Activated T-helper 2 cell treated with anti-CD3 and anti-CD28 coated beads, Interferon-gamma antibody, Interleukin-2, Interleukin-4, amounts not matched to agents 10 μg/mL and 5 μg/mL and 100 μg/mL, durations not matched to agents 14 hours and 24 hours and 36 hours (primary cell): ENCODE results near the gene TRIM8. TPM values are rescaled to one million over a fixed set of nuclear protein-coding genes. Genes with fewer than 3 reads are reported as not detected.

Source experiments
- DNase-seq: peaks from one replicate; pipeline ENCODE4 v3.0.0; 2021; ENCODE audit warnings: low spot score
- H3K27ac Mint-ChIP-seq: one replicate; pipeline ENCODE4 v1.8.0; 2021; ENCODE audit warnings: mixed read lengths
- H3K27me3 Mint-ChIP-seq: one replicate; pipeline ENCODE4 v1.8.0; 2021; ENCODE audit warnings: low read depth, mixed read lengths
- H3K36me3 Mint-ChIP-seq: one replicate; pipeline ENCODE4 v1.8.0; 2021; ENCODE audit warnings: low read depth, mixed read lengths
- H3K4me1 Mint-ChIP-seq: one replicate; pipeline ENCODE4 v1.8.0; 2021; ENCODE audit warnings: low read depth, mixed read lengths
- H3K4me3 Mint-ChIP-seq: one replicate; pipeline ENCODE4 v1.8.0; 2021; ENCODE audit warnings: low read depth, mild to moderate bottlenecking, moderate library complexity, mixed read lengths
- H3K9me3 Mint-ChIP-seq: one replicate; pipeline ENCODE4 v1.8.0; 2021; ENCODE audit warnings: mixed read lengths
- intact Hi-C: fragments of 100-400 bp; cut with micrococcal nuclease; formaldehyde crosslinking; loops from one replicate; pipeline ENCODE4 v1.15.1; 2023
- total RNA-seq: library from RNA; stranded (reverse); gene quantifications from 2 replicates; pipeline ENCODE4 v1.2.3, GENCODE V29; 2022

The TRIM8 gene
- total RNA-seq, 1 donor from 2014 or later: 82.9 TPM

- Mint-ChIP-seq H3K4me1 (peaks cover 25% of the 10 kb centered on the region), H3K27ac (no peak overlapping the region), H3K4me3 (no peak overlapping the region), H3K27me3 (no peaks in the 10 kb centered on the region), H3K36me3 (peaks cover 4% of the 10 kb centered on the region), H3K9me3 (no peaks in the 10 kb centered on the region)
- no peak for DNase-seq
- intact Hi-C loops: no loop called here
Measured at GRCh38 chr10:102629661-102630614, 14.3 kb upstream of the TRIM8 start.

GRCh38 chr10:102630663-102631062 lies 13.6 kb upstream of the TRIM8 start:
- no peak overlapping the region for H3K4me3 Mint-ChIP-seq
- H3K9me3 Mint-ChIP-seq: no peaks in the 10 kb centered on the region
- no peaks in the 10 kb centered on the region for H3K27me3 Mint-ChIP-seq
- no peak overlapping the region for H3K27ac Mint-ChIP-seq
- H3K36me3 Mint-ChIP-seq: peaks cover 4% of the 10 kb centered on the region
- intact Hi-C loops: no loop called here
- DNase-seq: no peak
- peaks cover 33% of the 10 kb centered on the region for H3K4me1 Mint-ChIP-seq

GRCh38 chr10:102631525-102632393 lies 12.5 kb upstream of the TRIM8 start:
- Mint-ChIP-seq H3K9me3 (no peaks in the 10 kb centered on the region), H3K27me3 (no peaks in the 10 kb centered on the region), H3K36me3 (peaks cover 4% of the 10 kb centered on the region), H3K27ac (peak overlapping the region; percentile 83), H3K4me3 (no peak overlapping the region), H3K4me1 (peaks cover 36% of the 10 kb centered on the region)
- DNase-seq: no peak
- intact Hi-C loops: no loop called here

- intact Hi-C loops: no loop called here
- H3K27me3 Mint-ChIP-seq: no peaks in the 10 kb centered on the region
- no peaks in the 10 kb centered on the region for H3K9me3 Mint-ChIP-seq
- H3K36me3 Mint-ChIP-seq: peaks cover 4% of the 10 kb centered on the region
- DNase-seq: no peak
- peaks cover 38% of the 10 kb centered on the region for H3K4me1 Mint-ChIP-seq
- H3K27ac Mint-ChIP-seq: peak overlapping the region; percentile 82
- H3K4me3 Mint-ChIP-seq: peak overlapping the region; percentile 18
Measured at GRCh38 chr10:102632394-102633111, 11.7 kb upstream of the TRIM8 start.

- H3K27me3 Mint-ChIP-seq: no peaks in the 10 kb centered on the region
- intact Hi-C loops: no loop called here
- H3K36me3 Mint-ChIP-seq: peaks cover 4% of the 10 kb centered on the region
- H3K4me1 Mint-ChIP-seq: peaks cover 38% of the 10 kb centered on the region
- DNase-seq: no peak
- no peaks in the 10 kb centered on the region for H3K9me3 Mint-ChIP-seq
- peak overlapping the region; percentile 11 for H3K4me3 Mint-ChIP-seq
- peak overlapping the region; percentile 82 for H3K27ac Mint-ChIP-seq
Measured at GRCh38 chr10:102633287-102633686, 11.0 kb upstream of the TRIM8 start.

- Mint-ChIP-seq H3K27me3 (no peaks in the 10 kb centered on the region), H3K4me1 (peaks cover 38% of the 10 kb centered on the region), H3K27ac (peak overlapping the region; percentile 82), H3K4me3 (no peak overlapping the region), H3K36me3 (peaks cover 4% of the 10 kb centered on the region), H3K9me3 (no peaks in the 10 kb centered on the region)
- intact Hi-C loops: no loop called here
- DNase-seq: no peak
Measured at GRCh38 chr10:102633848-102634247, 10.4 kb upstream of the TRIM8 start.

- Mint-ChIP-seq H3K9me3 (no peaks in the 10 kb centered on the region), H3K4me1 (peaks cover 38% of the 10 kb centered on the region), H3K27ac (no peak overlapping the region), H3K4me3 (no peak overlapping the region), H3K36me3 (peaks cover 4% of the 10 kb centered on the region), H3K27me3 (no peaks in the 10 kb centered on the region)
- DNase-seq: no peak
- intact Hi-C loops: no loop called here
Measured at GRCh38 chr10:102634686-102635085, 9.6 kb upstream of the TRIM8 start.

- Mint-ChIP-seq H3K27ac (peak overlapping the region; percentile 54), H3K9me3 (no peaks in the 10 kb centered on the region), H3K4me3 (no peak overlapping the region), H3K27me3 (no peaks in the 10 kb centered on the region), H3K36me3 (peaks cover 4% of the 10 kb centered on the region), H3K4me1 (peaks cover 38% of the 10 kb centered on the region)
- intact Hi-C loops: no loop called here
- no peak for DNase-seq
Measured at GRCh38 chr10:102635377-102635776, 8.9 kb upstream of the TRIM8 start.

- Mint-ChIP-seq H3K4me1 (peaks cover 20% of the 10 kb centered on the region), H3K27ac (no peak overlapping the region), H3K9me3 (no peaks in the 10 kb centered on the region), H3K4me3 (no peak overlapping the region), H3K27me3 (no peaks in the 10 kb centered on the region), H3K36me3 (no peaks in the 10 kb centered on the region)
- no peak for DNase-seq
- intact Hi-C loops: no loop called here
Measured at GRCh38 chr10:102639537-102639936, 4.7 kb upstream of the TRIM8 start.

GRCh38 chr10:102641402-102641801 lies 2.9 kb upstream of the TRIM8 start:
- peak overlapping the region; percentile 85 for H3K4me3 Mint-ChIP-seq
- DNase-seq: no peak
- intact Hi-C loops: loop anchor here (10.0 kb wide), 2 partner anchors 507 to 827 kb away; partner anchors contain the start of genes OGA and PPRC1
- H3K27ac Mint-ChIP-seq: peak overlapping the region; percentile 88
- peaks cover 15% of the 10 kb centered on the region for H3K36me3 Mint-ChIP-seq
- H3K4me1 Mint-ChIP-seq: peaks cover 14% of the 10 kb centered on the region
- H3K27me3 Mint-ChIP-seq: no peaks in the 10 kb centered on the region
- no peaks in the 10 kb centered on the region for H3K9me3 Mint-ChIP-seq

- Mint-ChIP-seq H3K4me1 (peaks cover 18% of the 10 kb centered on the region), H3K36me3 (peaks cover 21% of the 10 kb centered on the region), H3K4me3 (peak overlapping the region; percentile 85), H3K27me3 (no peaks in the 10 kb centered on the region), H3K9me3 (no peaks in the 10 kb centered on the region), H3K27ac (peak overlapping the region; percentile 88)
- DNase-seq: peak; percentile 94
- intact Hi-C loops: loop anchor here (1.0 to 10.0 kb wide), 4 partner anchors 139 to 827 kb away; partner anchors contain the start of genes NFKB2, OGA, PPRC1 and SUFU
Measured at GRCh38 chr10:102641880-102642735, 2.2 kb upstream of the TRIM8 start.
